ENCODE results near the gene ANKMY2. TPM values are rescaled to one million over a fixed set of nuclear protein-coding genes. Genes with fewer than 3 reads are reported as not detected.

Gene ANKMY2
- 10.8 TPM for total RNA-seq (2013)
- 1 to 10 TPM; 4.8 to 7.5 (median 7.0) TPM for polyA plus RNA-seq
- polyA minus RNA-seq = 2.9 and 4.3 TPM in 2 replicates
- total RNA-seq = 4.6 to 16.5 (median 11.5) reads per million in 11 experiments

- WGBS (ENCODE audit: insufficient coverage) = under 1% methylated on average over 52 of the region's 73 CpGs
These were observed at the start of gene ANKMY2, which contains the start of gene BZW2 for GRCh38 chr7:16645593-16646471. Gene ANKMY2 (minus strand): TSS chr7:16645754. CDS start chr7:16645573, 181 bp downstream. Gene BZW2 (plus strand): TSS chr7:16646181. CDS start chr7:16665444, 19,263 bp downstream.

More at GRCh38 chr7:16645593-16646471, at the start of gene ANKMY2, which contains the start of gene BZW2:
- no peak for TF ChIP-seq CTCF (IDR thresholded peaks at IDR 0.05)
- Histone ChIP-seq H3K9me3 (replicated peaks in 1 of 2; ENCODE audit: control insufficient read depth in 1 of 2, insufficient read depth in 1 of 2, low read length in 2 of 2) (no peaks in the 10 kb centered on the region), H4K20me1 (ENCODE audit: insufficient read depth, low read length) (peaks cover 29% of the 10 kb centered on the region), H3K27ac (ENCODE audit: low read depth in 1 of 2, low read length in 2 of 2) (peak within 1 kb of the TSS; percentile 66 to 93), H2AFZ (ENCODE audit: insufficient read depth, low read depth, low read length, poor library complexity, severe bottlenecking) (peak within 1 kb of the TSS; percentile 97), H3K79me2 (ENCODE audit: insufficient read depth, low read length) (peaks cover 76% of the 10 kb centered on the region), H3K9ac (ENCODE audit: insufficient read depth, low read length, poor library complexity, severe bottlenecking) (peak within 1 kb of the TSS; percentile 75), H3K36me3 (replicated peaks in 1 of 2; ENCODE audit: control insufficient read depth in 1 of 2, insufficient read depth in 2 of 2, low read length in 2 of 2) (no peaks in the 10 kb centered on the region), H3K4me2 (replicated peaks; ENCODE audit: extremely low read depth, low read length, poor library complexity, severe bottlenecking) (peak within 1 kb of the TSS; percentile 99), H3K4me3 (replicated peaks in 1 of 3; ENCODE audit: low read depth in 2 of 3, low read length in 3 of 3) (peak within 1 kb of the TSS; percentile 75 to 96 (median 86)), H3K27me3 (ENCODE audit: control insufficient read depth in 2 of 2, insufficient read depth in 2 of 2, low read length in 2 of 2) (no peaks in the 10 kb centered on the region), H3K4me1 (ENCODE audit: control insufficient read depth in 1 of 2, insufficient read depth in 2 of 2, low read length in 2 of 2) (peaks cover 28 to 38% of the 10 kb centered on the region in 2 donors)
- Mint-ChIP-seq H3K4me1 (peaks cover 44% of the 10 kb centered on the region), H3K27ac (peak within 1 kb of the TSS; percentile 91 to 99 (median 98)), H3K27me3 (ENCODE audit: low read depth in 3 of 3) (no peaks in the 10 kb centered on the region), H3K36me3 (peaks cover 2 to 3% of the 10 kb centered on the region in 2 donors), H3K4me3 (peak within 1 kb of the TSS; percentile 100), H3K9me3 (no peaks in the 10 kb centered on the region)
- intact Hi-C loops (cut with micrococcal nuclease) = loop anchor here in 1 of 2 donors (2.0 kb wide), 1 partner anchor 17 kb away; no protein-coding TSS in a partner anchor
- peak; percentile 92 to 94 (median 93) for DNase-seq
